BJ (cell line): ENCODE results near the gene DNAJC16. TPM values are rescaled to one million over a fixed set of nuclear protein-coding genes. Genes with fewer than 3 reads are reported as not detected.
"Not testable (repeated sequence)": the region's sequence is repeated elsewhere in the genome, so short reads cannot be mapped to it uniquely, and the experiment has no call there.

ENCODE experiments used
- CTCF ChIA-PET: fragments of 350-600 bp; formaldehyde crosslinking; extraction: SDS; loops from one replicate; lab custom pipeline; 2021; ENCODE audit warnings: antibody characterized with exemption, inconsistent platforms; lab: Yijun Ruan, JAX
- POLR2A ChIA-PET: fragments of 300-600 bp; sonication (Branson Sonifier 250); formaldehyde crosslinking; extraction: SDS; loops from one replicate; lab custom pipeline; 2021; ENCODE audit warnings: antibody characterized with exemption; lab: Charles Lee
- DNase-seq: peaks from one replicate; pipeline ENCODE4 v3.0.0-alpha.2; 2011; ENCODE audit warnings: low read depth
- H3K27me3 ChIP-seq: 2 replicates; pipeline ENCODE4 v1.6.0; 2011; ENCODE audit warnings: low read length; ENCODE audit not compliant: control insufficient read depth, insufficient read depth
- H3K36me3 ChIP-seq: 2 replicates; pipeline ENCODE4 v1.5.1; 2011; ENCODE audit warnings: low read length; ENCODE audit not compliant: control insufficient read depth, insufficient read depth
- H3K4me3 ChIP-seq: 2 replicates; pipeline ENCODE4 v1.5.1; 2011; ENCODE audit warnings: low read depth, mild to moderate bottlenecking, control low read depth, low read length
- polyA plus RNA-seq: library from polyadenylated mRNA; depleted of rRNA; stranded (reverse); fragments of >200 nt; gene quantifications from 2 replicates; pipeline ENCODE4 v1.2.3, GENCODE V29; 2011
- TF ChIP-seq, protein P1 (sequence below): IDR thresholded peaks from 2 replicates; pipeline ENCODE4 v1.5.1; 2011; ENCODE audit warnings: low read depth, mild to moderate bottlenecking, control low read depth, inconsistent platforms, low read length, moderate library complexity; ENCODE audit not compliant: insufficient read depth

The DNAJC16 gene
- polyA plus RNA-seq, 1 experiment = 12.3 TPM

DNA sequence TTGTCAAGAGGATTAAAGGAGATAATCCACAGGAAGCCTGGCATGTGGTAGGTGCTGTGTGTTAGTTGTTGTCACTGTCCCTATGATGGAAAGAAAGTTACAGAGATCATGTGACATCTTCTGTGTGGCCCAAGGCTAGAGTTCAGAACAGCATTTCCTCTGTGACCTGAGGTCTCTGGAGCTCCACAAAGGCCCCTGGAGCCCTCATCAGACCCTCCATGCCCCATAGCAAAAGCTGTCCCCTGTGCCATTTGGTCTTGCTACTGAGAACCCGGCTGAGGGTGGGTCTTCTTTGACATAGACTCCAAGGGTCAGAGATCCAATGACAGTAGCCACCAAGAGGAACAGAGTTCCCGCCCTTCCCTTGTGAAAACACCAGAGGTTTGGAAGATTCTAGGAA is 42.7 kb upstream of the DNAJC16 start:
- POLR2A ChIA-PET = no interaction called here
- TF ChIP-seq, protein P1, sequence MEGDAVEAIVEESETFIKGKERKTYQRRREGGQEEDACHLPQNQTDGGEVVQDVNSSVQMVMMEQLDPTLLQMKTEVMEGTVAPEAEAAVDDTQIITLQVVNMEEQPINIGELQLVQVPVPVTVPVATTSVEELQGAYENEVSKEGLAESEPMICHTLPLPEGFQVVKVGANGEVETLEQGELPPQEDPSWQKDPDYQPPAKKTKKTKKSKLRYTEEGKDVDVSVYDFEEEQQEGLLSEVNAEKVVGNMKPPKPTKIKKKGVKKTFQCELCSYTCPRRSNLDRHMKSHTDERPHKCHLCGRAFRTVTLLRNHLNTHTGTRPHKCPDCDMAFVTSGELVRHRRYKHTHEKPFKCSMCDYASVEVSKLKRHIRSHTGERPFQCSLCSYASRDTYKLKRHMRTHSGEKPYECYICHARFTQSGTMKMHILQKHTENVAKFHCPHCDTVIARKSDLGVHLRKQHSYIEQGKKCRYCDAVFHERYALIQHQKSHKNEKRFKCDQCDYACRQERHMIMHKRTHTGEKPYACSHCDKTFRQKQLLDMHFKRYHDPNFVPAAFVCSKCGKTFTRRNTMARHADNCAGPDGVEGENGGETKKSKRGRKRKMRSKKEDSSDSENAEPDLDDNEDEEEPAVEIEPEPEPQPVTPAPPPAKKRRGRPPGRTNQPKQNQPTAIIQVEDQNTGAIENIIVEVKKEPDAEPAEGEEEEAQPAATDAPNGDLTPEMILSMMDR = no peak
- no peaks in the 10 kb centered on the region for H3K36me3 ChIP-seq
- no peak overlapping the region for H3K4me3 ChIP-seq
- no peak for DNase-seq
- no peaks in the 10 kb centered on the region for H3K27me3 ChIP-seq
- CTCF ChIA-PET = no interaction called here

DNA sequence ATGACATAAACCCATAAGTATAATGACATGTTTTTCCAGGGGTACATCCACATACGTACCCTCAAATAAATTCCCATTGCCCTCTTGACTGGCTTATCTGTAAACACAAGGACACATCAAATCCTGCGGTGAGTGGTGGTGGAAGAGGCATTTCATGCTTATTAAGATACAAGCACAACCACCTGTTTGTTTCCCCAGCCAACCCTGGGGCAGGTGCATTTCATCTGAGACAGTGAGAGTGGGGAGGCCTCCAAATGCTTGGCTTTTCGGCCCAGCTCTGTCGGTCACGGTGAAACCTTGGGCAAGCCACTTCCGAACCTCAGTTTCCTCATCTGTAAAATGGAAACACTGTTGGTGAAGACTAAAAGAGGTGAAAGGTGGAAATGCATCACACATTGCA is 42.2 kb upstream of the DNAJC16 start:
- H3K36me3 ChIP-seq, POLR2A ChIA-PET, CTCF ChIA-PET, DNase-seq, H3K27me3 ChIP-seq, H3K4me3 ChIP-seq: not testable (repeated sequence)

GRCh38 chr1:15485636-15486035 is 41.0 kb upstream of the DNAJC16 start:
- H3K27me3 ChIP-seq = no peaks in the 10 kb centered on the region
- no peaks in the 10 kb centered on the region for H3K36me3 ChIP-seq
- no peak overlapping the region for H3K4me3 ChIP-seq
- DNase-seq = no peak
- POLR2A ChIA-PET = no interaction called here
- TF ChIP-seq, protein P1 = no peak
- CTCF ChIA-PET = no interaction called here

GRCh38 chr1:15486844-15487610 is 39.6 kb upstream of the DNAJC16 start:
- H3K4me3 ChIP-seq, POLR2A ChIA-PET, H3K36me3 ChIP-seq, DNase-seq, H3K27me3 ChIP-seq: not testable (repeated sequence)
- CTCF ChIA-PET = interaction anchor here (0.9 kb wide), 1 partner anchor 13 kb away, joined by 4 read pairs; no protein-coding TSS in a partner anchor

- Histone ChIP-seq H3K36me3 (peaks cover 3% of the 10 kb centered on the region), H3K27me3 (no peaks in the 10 kb centered on the region), H3K4me3 (no peak overlapping the region)
- TF ChIP-seq, protein P1 = no peak
- CTCF ChIA-PET = no interaction called here
- DNase-seq = no peak
- POLR2A ChIA-PET = no interaction called here
These were observed 38.3 kb upstream of the DNAJC16 start for GRCh38 chr1:15488371-15488770.

DNA sequence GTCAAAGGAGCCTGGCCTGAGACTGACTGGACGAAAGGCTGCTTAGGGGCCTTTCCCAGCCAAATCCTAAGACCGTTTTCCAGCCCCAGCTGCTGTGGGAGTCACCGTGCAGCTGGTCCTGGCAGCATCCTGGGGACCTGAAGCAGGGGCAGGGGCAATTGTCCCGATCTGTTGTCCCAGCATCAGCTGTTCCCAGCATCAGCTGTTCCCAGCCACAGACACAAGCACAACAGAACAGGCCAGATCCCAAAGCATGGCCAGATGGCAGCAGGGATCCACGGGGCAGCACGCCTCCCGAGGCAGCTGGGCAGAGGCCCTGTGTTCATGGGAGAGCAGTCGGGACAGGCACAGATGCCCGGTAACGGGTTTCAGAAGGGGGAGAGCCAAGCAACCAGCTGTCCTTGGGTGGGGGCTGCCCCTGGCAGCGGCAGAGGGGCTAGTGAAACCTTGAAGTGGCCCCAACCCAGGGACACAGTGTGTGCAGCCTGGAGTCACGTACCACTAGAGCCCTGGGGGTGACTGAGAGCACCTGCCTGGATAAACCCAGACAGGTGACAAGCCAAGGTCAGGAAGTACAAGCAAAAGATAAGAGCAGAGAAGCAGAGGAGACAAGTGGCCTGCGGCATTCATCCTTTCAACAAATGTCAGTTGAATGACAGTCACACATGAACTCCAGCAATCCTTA is 37.5 kb upstream of the DNAJC16 start:
- POLR2A ChIA-PET = no interaction called here
- DNase-seq = no peak
- TF ChIP-seq, protein P1 = no peak
- H3K36me3 ChIP-seq = peaks cover 7% of the 10 kb centered on the region
- CTCF ChIA-PET = no interaction called here
- H3K27me3 ChIP-seq = no peaks in the 10 kb centered on the region
- no peak overlapping the region for H3K4me3 ChIP-seq

DNA sequence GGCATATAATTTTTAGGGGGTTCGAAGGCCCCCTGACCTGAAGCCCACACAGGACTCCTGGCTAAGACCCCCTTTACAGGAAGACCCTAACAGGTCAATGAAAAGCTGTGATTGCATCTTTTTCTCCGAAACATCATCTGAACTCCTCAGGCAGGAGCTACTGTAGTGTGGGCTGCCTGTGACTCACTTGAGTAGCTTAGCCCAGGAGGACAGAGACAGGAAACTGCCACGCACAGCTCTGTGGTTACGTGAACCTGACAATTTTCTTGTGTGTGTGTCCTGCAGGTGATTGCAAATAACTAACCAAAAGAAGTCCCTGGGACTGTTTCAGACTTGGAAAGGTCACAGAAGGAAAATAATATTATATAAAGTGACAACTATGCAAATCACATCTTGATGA is 35.6 kb upstream of the DNAJC16 start:
- POLR2A ChIA-PET, H3K27me3 ChIP-seq, DNase-seq, H3K4me3 ChIP-seq: not testable (repeated sequence)
- CTCF ChIA-PET = interaction anchor here (1.1 kb wide), 1 partner anchor 11 kb away, joined by 3 read pairs; no protein-coding TSS in a partner anchor
- H3K36me3 ChIP-seq = peaks cover 11% of the 10 kb centered on the region
